Skin epidermis (tissue), 12 donors: ENCODE measurements around the gene RRP7A.
"Not testable (repeated sequence)": the region's sequence is repeated elsewhere in the genome, so short reads cannot be mapped to it uniquely, and the experiment has no call there.

Source experiments
- H3K27ac ChIP-seq, 21 experiments: fragments of 200-600 bp; sonication (generic) in 11 of 21; one replicate each; pipeline ENCODE4 v1.5.0; 2020; ENCODE audit warnings: mild to moderate bottlenecking in 3 of 21, inconsistent platforms in 2 of 21, moderate library complexity in 2 of 21
- H3K4me3 ChIP-seq, 7 experiments: fragments of 200-600 bp; sonication (generic) in 2 of 7; one replicate each; pipeline ENCODE4 v1.5.0; 2020; ENCODE audit warnings: inconsistent platforms in 2 of 7, mild to moderate bottlenecking in 2 of 7, moderate library complexity in 1 of 7

RRP7A gene

DNA sequence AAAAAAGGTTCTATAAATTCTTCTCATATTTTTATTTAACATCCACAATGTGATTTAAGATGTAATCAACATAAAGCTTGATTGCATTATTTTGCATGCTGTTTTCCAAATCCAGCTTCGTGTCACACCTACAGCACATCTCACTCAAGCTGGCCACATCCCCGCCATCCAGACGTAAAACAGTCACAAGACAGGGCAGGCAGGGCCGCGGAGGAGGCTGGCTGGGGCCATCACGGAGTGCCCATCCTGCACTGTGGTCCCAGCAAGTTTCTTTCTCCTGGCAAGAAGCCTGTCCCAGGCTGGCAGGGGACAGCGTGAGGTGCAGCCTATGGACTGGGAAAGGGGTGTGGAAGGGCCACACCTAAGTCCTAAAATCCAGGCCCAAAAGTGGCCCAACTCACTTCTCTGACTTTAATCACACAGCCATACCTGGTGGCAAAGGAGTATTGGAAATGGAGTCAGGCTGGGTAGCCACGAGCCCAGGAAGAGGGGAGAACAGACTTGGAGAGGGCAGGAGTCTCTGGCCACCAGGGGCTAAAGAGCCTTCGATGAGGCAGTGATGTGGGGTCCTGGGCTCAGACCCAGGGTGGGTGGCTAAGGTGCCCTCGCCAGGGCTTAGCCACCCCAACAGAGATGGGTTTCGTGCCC is 11.1 kb downstream of the RRP7A start:
- not testable (repeated sequence) for H3K4me3 ChIP-seq, H3K27ac ChIP-seq

DNA sequence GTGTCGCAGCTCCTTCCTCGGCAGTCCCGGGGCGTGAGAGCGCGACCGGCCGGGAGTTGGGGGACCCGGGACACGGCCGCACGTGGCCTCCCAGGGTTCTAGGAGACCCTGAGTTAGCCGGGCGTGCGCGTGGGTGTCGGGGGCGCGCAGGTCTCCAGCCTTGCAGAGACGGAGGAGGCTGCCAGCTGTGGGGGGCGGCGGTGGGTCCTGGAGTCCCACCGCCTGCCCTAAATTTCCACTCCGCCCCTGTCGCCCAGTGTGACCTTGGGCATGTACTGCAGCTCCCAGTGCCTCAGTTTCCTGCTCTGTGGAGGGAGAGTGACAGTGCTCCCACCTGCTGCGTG is 18.8 kb downstream of the RRP7A start:
- Histone ChIP-seq H3K27ac (peak overlapping the region in 7 of 21 experiments; percentile 14 to 59 (median 54)), H3K4me3 (peak overlapping the region; percentile 5 to 42 (median 16))

GRCh38 chr22:42500161-42500835 is 19.3 kb downstream of the RRP7A start:
- peak overlapping the region; percentile 5 to 42 (median 16) for H3K4me3 ChIP-seq
- peak overlapping the region in 13 of 21 experiments; percentile 12 to 61 (median 47) for H3K27ac ChIP-seq

- Histone ChIP-seq H3K4me3 (peak overlapping the region in 5 of 7 experiments; percentile 2 to 40 (median 13)), H3K27ac (peak overlapping the region in 12 of 21 experiments; percentile 5 to 61 (median 29))
Measured at GRCh38 chr22:42499773-42500160, 19.8 kb downstream of the RRP7A start.

GRCh38 chr22:42495533-42496141 is 24.0 kb downstream of the RRP7A start:
- H3K27ac ChIP-seq, H3K4me3 ChIP-seq: not testable (repeated sequence)

- no peak overlapping the region for H3K4me3 ChIP-seq
- no peak overlapping the region for H3K27ac ChIP-seq
Measured at GRCh38 chr22:42493393-42493792, 26.2 kb downstream of the RRP7A start.

GRCh38 chr22:42492323-42492690 is 27.3 kb downstream of the RRP7A start:
- H3K27ac ChIP-seq, result no peak overlapping the region

GRCh38 chr22:42490243-42490832 is 29.3 kb downstream of the RRP7A start:
- no peak overlapping the region for H3K27ac ChIP-seq
- H3K4me3 ChIP-seq, result no peak overlapping the region

More at GRCh38 chr22:42492323-42492690, 27.3 kb downstream of the RRP7A start:
- no peak overlapping the region for H3K4me3 ChIP-seq

DNA sequence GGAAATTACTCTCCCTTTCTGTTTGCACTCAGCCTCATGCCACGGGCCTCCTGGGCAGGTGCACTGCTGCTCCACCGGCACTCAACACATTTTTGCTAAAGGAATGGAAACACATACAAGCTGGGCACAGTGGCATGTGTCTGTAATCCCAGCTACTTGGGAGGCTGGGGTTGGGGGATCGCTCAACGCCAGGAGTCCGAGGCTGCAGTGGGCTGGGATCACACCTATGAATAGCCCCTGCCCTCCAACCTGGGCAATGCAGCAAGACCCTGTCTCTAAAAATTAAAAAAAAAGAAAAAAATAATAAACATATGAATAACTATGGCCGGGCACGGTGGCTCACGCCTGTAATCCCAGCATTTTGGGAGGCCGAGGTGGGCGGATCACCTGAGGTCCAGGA is 30.6 kb downstream of the RRP7A start:
- no peak overlapping the region for H3K27ac ChIP-seq

GRCh38 chr22:42484506-42484905 is 35.1 kb downstream of the RRP7A start:
- H3K27ac ChIP-seq, result no peak overlapping the region

More for the DNA sequence above, 30.6 kb downstream of the RRP7A start:
- H3K4me3 ChIP-seq, result no peak overlapping the region

GRCh38 chr22:42483610-42484223 is 35.9 kb downstream of the RRP7A start:
- H3K27ac ChIP-seq, H3K4me3 ChIP-seq: not testable (repeated sequence)

More at GRCh38 chr22:42484506-42484905, 35.1 kb downstream of the RRP7A start:
- no peak overlapping the region for H3K4me3 ChIP-seq

GRCh38 chr22:42475122-42475521 is 44.5 kb downstream of the RRP7A start:
- H3K4me3 ChIP-seq, result no peak overlapping the region
- no peak overlapping the region for H3K27ac ChIP-seq

DNA sequence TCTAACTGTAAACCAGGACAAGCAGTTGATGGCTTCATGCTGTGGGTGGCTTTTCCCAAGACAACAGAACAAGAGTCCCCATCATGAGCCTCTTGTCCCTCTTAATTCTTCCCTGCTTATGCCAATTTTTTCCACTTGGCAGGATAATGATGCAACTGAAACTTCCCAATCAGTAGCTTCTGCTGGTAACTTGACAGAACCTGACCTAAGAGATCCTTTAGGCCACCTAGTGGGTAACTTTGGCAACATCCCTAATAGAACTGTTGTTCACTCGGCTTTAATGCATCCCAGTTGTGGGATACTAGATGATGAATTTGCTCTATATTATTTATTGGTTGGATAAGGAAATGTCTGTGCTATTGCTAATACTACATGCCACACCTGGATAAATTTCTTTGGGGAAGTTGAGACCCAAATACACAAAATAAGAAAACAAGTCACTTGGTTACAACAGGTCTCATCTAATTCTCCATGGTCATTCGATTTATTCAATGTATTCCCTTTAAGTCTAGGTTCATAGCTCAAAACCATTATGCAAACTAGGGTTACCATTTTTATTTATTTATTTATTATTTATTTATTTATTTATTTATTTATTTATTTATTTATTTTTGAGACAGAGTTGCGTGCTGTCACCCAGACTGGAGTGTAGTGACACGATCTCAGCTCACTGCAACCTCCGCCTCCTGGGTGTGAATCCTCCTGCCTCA is 46.0 kb downstream of the RRP7A start:
- H3K4me3 ChIP-seq, result no peak overlapping the region
- H3K27ac ChIP-seq, result no peak overlapping the region

DNA sequence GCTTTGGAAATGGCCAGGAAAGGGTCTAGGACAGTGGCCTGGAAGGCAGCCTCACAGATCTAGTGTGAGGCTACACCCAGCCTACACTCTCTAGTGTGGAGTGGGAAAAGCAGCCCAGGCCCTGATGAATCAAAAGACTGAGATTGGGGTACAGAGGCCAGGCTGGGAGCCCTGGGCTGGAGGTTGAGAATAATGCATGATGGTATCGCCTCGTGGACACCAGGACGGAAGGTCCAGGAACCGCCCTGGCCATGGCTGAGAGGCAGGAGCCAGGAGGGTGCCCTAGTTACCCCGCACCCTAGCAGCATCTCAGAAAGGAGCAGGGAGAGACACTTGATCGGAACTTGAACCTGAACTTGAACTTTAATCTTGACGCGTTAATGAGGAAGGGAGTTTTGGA is 46.9 kb downstream of the RRP7A start:
- Histone ChIP-seq H3K4me3 (no peak overlapping the region), H3K27ac (no peak overlapping the region)

GRCh38 chr22:42471441-42471840 is 48.2 kb downstream of the RRP7A start:
- H3K4me3 ChIP-seq, result no peak overlapping the region
- H3K27ac ChIP-seq, result no peak overlapping the region

DNA sequence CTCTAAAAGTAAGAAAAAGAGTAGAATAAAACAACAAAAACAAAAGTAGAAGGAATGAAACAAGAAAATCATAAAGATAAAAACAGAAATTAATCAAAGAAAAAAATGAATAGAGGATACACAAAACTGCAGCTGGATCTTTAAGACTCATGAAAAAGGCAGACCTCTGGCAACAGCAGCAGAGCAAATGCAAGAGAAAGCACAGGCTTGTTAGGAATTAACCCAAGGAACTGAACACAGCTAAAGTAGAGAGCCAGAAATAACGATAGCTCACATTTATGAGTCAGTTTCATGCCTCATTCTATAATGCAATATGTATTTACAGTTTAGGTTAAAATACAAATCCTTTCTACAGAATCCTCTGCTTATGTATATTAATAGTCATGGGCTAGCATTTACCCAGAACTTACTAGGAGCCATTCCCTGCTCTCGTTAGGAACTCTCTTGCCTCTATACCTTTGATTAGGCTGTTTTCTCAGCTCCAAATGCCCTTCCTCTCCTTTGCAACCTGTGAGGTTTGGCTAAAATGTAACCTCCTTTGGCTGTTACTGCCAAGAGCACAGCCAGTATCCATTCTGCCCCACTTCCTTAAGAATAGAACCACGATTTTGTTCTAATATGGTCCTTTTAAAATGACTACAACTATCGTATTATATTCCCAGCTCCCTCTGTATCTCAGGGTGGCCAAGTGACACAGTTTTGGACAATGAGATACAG is 49.1 kb downstream of the RRP7A start:
- Histone ChIP-seq H3K4me3 (no peak overlapping the region), H3K27ac (no peak overlapping the region)

DNA sequence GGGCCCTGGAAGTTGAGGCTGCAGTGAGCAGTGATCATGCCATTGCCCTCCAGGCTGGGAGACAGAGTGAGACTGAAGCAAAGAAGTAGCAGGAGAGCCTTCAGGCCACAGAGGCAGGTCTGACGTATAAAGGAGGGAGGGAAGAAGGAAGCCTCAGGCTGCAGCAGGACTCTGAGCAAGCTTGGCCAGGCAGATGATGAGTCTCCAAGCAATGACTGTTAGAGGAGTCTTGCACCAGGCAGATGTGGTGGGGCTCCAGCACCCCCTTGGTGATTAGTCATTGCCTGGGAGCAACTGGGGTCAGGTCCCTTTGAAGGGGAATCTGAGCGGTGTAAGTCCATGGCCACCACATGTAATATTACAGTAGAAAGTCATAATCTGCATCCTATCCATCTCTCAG is 50.8 kb downstream of the RRP7A start:
- Histone ChIP-seq H3K4me3 (no peak overlapping the region), H3K27ac (no peak overlapping the region)

GRCh38 chr22:42462016-42462415 is 57.6 kb downstream of the RRP7A start:
- Histone ChIP-seq H3K27ac (no peak overlapping the region), H3K4me3 (no peak overlapping the region)

- H3K27ac ChIP-seq, result no peak overlapping the region
- no peak overlapping the region for H3K4me3 ChIP-seq
Measured at GRCh38 chr22:42461511-42461910, 58.1 kb downstream of the RRP7A start.
